Neural cell (in vitro differentiated cells): Measurements from ENCODE around the gene VWA3A.

Source experiments
- REST ChIP-seq: IDR thresholded peaks from 2 replicates; pipeline ENCODE4 v1.6.1; 2012; ENCODE audit warnings: borderline replicate concordance
- SMC3 ChIP-seq: fragments of 450-650 bp; conservative IDR thresholded peaks from 2 replicates; pipeline ENCODE4 v1.6.1; 2014; ENCODE audit warnings: antibody characterized with exemption, mild to moderate bottlenecking, moderate library complexity; ENCODE audit not compliant: poor library complexity
- TAF1 ChIP-seq: IDR thresholded peaks from 2 replicates; pipeline ENCODE4 v1.6.1; 2012; ENCODE audit warnings: low read depth

- no peak for TF ChIP-seq REST
- no peak for TF ChIP-seq TAF1
- no peak for TF ChIP-seq SMC3
Observed at GRCh38 chr16:22123759-22124490, 31.6 kb downstream of the VWA3A start.
